Prostate gland (tissue), 2 donors: ENCODE data around the gene ANXA8L1.
"Not testable (repeated sequence)": the region's sequence is repeated elsewhere in the genome, so short reads cannot be mapped to it uniquely, and the experiment has no call there.

Source experiments
- POLR2A ChIP-seq: fragments of 450-650 bp; IDR thresholded peaks from one replicate; pipeline ENCODE4 v1.6.1; 2016; ENCODE audit warnings: antibody characterized with exemption, mild to moderate bottlenecking
- POLR2AphosphoS5 ChIP-seq: sonication (generic); formaldehyde crosslinking; IDR thresholded peaks from one replicate; pipeline ENCODE4 v1.6.1; 2017; ENCODE audit warnings: antibody characterized with exemption
- TF ChIP-seq, protein P1 (sequence below), 4 experiments: fragments of 200-600 bp in 2 of 4; fragments of 450-650 bp in 2 of 4; sonication (generic) in 2 of 4; IDR thresholded peaks; 1 replicate in 3 of 4; 2 replicates in 1 of 4; pipeline ENCODE4 v1.5.1; 2016 to 2019; ENCODE audit warnings: antibody characterized with exemption in 4 of 4, mild to moderate bottlenecking in 2 of 4, moderate library complexity in 2 of 4

- TF ChIP-seq, protein P1, sequence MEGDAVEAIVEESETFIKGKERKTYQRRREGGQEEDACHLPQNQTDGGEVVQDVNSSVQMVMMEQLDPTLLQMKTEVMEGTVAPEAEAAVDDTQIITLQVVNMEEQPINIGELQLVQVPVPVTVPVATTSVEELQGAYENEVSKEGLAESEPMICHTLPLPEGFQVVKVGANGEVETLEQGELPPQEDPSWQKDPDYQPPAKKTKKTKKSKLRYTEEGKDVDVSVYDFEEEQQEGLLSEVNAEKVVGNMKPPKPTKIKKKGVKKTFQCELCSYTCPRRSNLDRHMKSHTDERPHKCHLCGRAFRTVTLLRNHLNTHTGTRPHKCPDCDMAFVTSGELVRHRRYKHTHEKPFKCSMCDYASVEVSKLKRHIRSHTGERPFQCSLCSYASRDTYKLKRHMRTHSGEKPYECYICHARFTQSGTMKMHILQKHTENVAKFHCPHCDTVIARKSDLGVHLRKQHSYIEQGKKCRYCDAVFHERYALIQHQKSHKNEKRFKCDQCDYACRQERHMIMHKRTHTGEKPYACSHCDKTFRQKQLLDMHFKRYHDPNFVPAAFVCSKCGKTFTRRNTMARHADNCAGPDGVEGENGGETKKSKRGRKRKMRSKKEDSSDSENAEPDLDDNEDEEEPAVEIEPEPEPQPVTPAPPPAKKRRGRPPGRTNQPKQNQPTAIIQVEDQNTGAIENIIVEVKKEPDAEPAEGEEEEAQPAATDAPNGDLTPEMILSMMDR (IDR thresholded peaks at IDR 0.05) = not testable (repeated sequence)
- not testable (repeated sequence) for TF ChIP-seq POLR2AphosphoS5, POLR2A
Observed at GRCh38 chr10:46411123-46411522, 35.5 kb downstream of the ANXA8L1 start.
